ENCODE data around the gene RGS6. TPM values are rescaled to one million over a fixed set of nuclear protein-coding genes. Genes with fewer than 3 reads are reported as not detected.

The RGS6 gene
- total RNA-seq, 1 donor from 2014 or later: 5.2 TPM

DNA sequence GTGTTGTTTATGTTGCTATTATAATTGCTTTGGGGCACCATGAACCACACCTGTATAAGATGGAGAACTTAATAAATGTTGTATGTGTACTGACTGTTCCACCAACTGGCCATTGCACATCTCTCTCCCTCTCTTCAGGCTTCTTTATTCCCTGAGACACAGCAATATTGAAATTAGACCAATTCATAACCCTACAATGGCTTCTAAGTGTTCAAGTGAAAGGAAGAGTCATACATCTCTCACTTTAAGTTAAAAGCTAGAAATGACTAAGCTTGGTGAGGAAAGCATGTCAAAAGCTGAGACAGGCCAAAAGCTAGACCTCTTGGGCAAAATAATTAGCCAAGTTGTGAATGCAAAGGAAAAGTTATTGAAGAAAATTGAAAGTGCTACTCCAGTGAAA is 373.3 kb downstream of the RGS6 start:
- no peak overlapping the region for H3K4me3 ChIP-seq (ENCODE audit: low read length in 3 of 3)
- no peak overlapping the region for H3K9ac ChIP-seq (ENCODE audit: low read depth in 1 of 3, low read length in 3 of 3)
- H3K27ac ChIP-seq (ENCODE audit: low read depth, low read length): no peak overlapping the region
- H3K36me3 ChIP-seq (ENCODE audit: control insufficient read depth in 3 of 3, insufficient read depth in 3 of 3, low read length in 3 of 3): no peaks in the 10 kb centered on the region
- no peaks in the 10 kb centered on the region for H3K27me3 ChIP-seq (ENCODE audit: control insufficient read depth in 3 of 3, insufficient read depth in 3 of 3, low read length in 3 of 3)
- H3K9me3 ChIP-seq (ENCODE audit: control insufficient read depth in 3 of 3, low read length in 3 of 3): peaks cover 0 to 4% (median 0%) of the 10 kb centered on the region in 3 donors
- H3K4me1 ChIP-seq (ENCODE audit: control insufficient read depth in 3 of 3, insufficient read depth in 3 of 3, low read length in 3 of 3): no peaks in the 10 kb centered on the region

DNA sequence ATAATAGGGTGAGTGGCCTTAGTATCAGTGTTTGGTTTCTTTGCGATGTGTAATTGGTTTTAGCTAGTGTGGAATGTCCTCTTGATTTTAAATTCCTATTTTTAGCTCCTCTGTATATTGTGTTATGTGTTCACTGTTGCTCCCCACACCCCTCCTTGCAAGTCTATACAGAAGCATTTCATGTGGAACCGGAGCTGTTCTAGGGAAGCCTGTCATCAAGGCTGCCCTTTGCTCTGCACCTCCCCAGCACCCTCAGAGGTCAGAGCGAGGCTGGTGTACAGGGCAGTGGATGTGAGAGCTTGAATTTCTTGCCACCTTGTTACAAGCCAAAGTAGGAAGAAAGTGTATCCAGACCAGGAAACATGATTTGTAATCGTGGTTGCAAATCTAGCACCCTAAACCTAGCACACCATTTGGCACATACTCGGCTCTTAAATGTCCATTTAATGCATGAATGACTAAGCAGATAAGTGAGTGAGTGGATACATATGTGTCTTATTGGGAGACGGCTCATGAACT is 376.8 kb downstream of the RGS6 start:
- Histone ChIP-seq H3K4me3 (ENCODE audit: low read length in 3 of 3) (no peak overlapping the region), H3K27me3 (ENCODE audit: control insufficient read depth in 3 of 3, insufficient read depth in 3 of 3, low read length in 3 of 3) (no peaks in the 10 kb centered on the region), H3K9me3 (ENCODE audit: control insufficient read depth in 3 of 3, low read length in 3 of 3) (peaks cover 0 to 4% (median under 1%) of the 10 kb centered on the region in 3 donors), H3K4me1 (ENCODE audit: control insufficient read depth in 3 of 3, insufficient read depth in 3 of 3, low read length in 3 of 3) (no peaks in the 10 kb centered on the region), H3K9ac (ENCODE audit: low read depth in 1 of 3, low read length in 3 of 3) (no peak overlapping the region), H3K36me3 (ENCODE audit: control insufficient read depth in 3 of 3, insufficient read depth in 3 of 3, low read length in 3 of 3) (no peaks in the 10 kb centered on the region), H3K27ac (ENCODE audit: low read depth, low read length) (no peak overlapping the region)

DNA sequence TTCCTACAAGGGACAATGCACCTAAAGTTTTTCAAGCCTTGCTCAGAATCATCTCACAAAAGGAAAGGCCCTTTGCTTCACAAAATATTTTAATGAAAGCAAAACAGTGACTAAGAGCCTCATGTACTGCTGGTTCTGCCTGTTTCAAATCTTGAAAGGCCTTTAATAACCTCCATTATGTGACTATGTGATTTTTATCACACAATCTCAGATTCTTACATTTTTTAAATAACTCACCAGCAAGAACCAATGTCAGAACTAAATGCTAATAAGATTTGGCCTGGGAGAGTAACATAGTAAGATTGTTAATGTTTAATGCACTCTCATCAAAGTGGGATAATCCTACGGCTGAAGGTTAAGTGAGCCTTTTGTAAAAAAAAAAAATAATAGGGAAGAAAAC is 378.9 kb downstream of the RGS6 start:
- Histone ChIP-seq H3K9ac (ENCODE audit: low read depth in 1 of 3, low read length in 3 of 3) (no peak overlapping the region), H3K27me3 (ENCODE audit: control insufficient read depth in 3 of 3, insufficient read depth in 3 of 3, low read length in 3 of 3) (no peaks in the 10 kb centered on the region), H3K27ac (ENCODE audit: low read depth, low read length) (no peak overlapping the region), H3K9me3 (ENCODE audit: control insufficient read depth in 3 of 3, low read length in 3 of 3) (peaks cover 0 to 3% (median 2%) of the 10 kb centered on the region in 3 donors), H3K36me3 (ENCODE audit: control insufficient read depth in 3 of 3, insufficient read depth in 3 of 3, low read length in 3 of 3) (no peaks in the 10 kb centered on the region), H3K4me1 (ENCODE audit: control insufficient read depth in 3 of 3, insufficient read depth in 3 of 3, low read length in 3 of 3) (no peaks in the 10 kb centered on the region), H3K4me3 (ENCODE audit: low read length in 3 of 3) (no peak overlapping the region)

DNA sequence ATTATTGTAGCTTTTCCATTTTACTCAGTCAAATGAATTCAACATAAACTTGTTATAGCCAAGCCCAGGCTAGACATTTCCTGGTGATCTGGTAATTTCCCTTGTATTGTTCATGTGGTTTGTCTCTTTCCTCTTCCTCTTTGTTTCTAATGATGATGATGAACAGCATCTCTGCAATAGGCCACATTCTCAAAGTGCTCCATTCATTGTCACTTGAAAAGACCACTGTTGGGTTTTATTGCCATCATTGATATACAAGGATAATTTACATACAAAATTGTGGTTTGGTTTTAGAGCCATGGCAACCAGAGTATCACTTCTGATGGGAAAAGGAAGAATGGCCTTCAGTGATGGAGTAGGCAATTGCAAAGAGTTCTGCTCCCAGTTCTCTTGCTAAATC is 379.3 kb downstream of the RGS6 start:
- Histone ChIP-seq H3K9me3 (ENCODE audit: control insufficient read depth in 3 of 3, low read length in 3 of 3) (peaks cover 0 to 3% (median 0%) of the 10 kb centered on the region in 3 donors), H3K4me1 (ENCODE audit: control insufficient read depth in 3 of 3, insufficient read depth in 3 of 3, low read length in 3 of 3) (no peaks in the 10 kb centered on the region), H3K4me3 (ENCODE audit: low read length in 3 of 3) (no peak overlapping the region), H3K9ac (ENCODE audit: low read depth in 1 of 3, low read length in 3 of 3) (no peak overlapping the region), H3K27me3 (ENCODE audit: control insufficient read depth in 3 of 3, insufficient read depth in 3 of 3, low read length in 3 of 3) (no peaks in the 10 kb centered on the region), H3K27ac (ENCODE audit: low read depth, low read length) (no peak overlapping the region), H3K36me3 (ENCODE audit: control insufficient read depth in 3 of 3, insufficient read depth in 3 of 3, low read length in 3 of 3) (no peaks in the 10 kb centered on the region)

- Histone ChIP-seq H3K27ac (ENCODE audit: low read depth, low read length) (no peak overlapping the region), H3K36me3 (ENCODE audit: control insufficient read depth in 3 of 3, insufficient read depth in 3 of 3, low read length in 3 of 3) (no peaks in the 10 kb centered on the region), H3K4me3 (ENCODE audit: low read length in 3 of 3) (no peak overlapping the region), H3K9me3 (ENCODE audit: control insufficient read depth in 3 of 3, low read length in 3 of 3) (peaks cover 0 to 3% (median 0%) of the 10 kb centered on the region in 3 donors), H3K27me3 (ENCODE audit: control insufficient read depth in 3 of 3, insufficient read depth in 3 of 3, low read length in 3 of 3) (no peaks in the 10 kb centered on the region), H3K4me1 (ENCODE audit: control insufficient read depth in 3 of 3, insufficient read depth in 3 of 3, low read length in 3 of 3) (no peaks in the 10 kb centered on the region), H3K9ac (ENCODE audit: low read depth in 1 of 3, low read length in 3 of 3) (no peak overlapping the region)
These were observed 382.7 kb downstream of the RGS6 start for GRCh38 chr14:72314808-72315435.

GRCh38 chr14:72315714-72316113 is 383.5 kb downstream of the RGS6 start:
- Histone ChIP-seq H3K4me3 (ENCODE audit: low read length in 3 of 3) (no peak overlapping the region), H3K27me3 (ENCODE audit: control insufficient read depth in 3 of 3, insufficient read depth in 3 of 3, low read length in 3 of 3) (no peaks in the 10 kb centered on the region), H3K9me3 (ENCODE audit: control insufficient read depth in 3 of 3, low read length in 3 of 3) (peaks cover 0 to 3% (median 0%) of the 10 kb centered on the region in 3 donors), H3K27ac (ENCODE audit: low read depth, low read length) (no peak overlapping the region), H3K36me3 (ENCODE audit: control insufficient read depth in 3 of 3, insufficient read depth in 3 of 3, low read length in 3 of 3) (no peaks in the 10 kb centered on the region), H3K9ac (ENCODE audit: low read depth in 1 of 3, low read length in 3 of 3) (no peak overlapping the region), H3K4me1 (ENCODE audit: control insufficient read depth in 3 of 3, insufficient read depth in 3 of 3, low read length in 3 of 3) (no peaks in the 10 kb centered on the region)

DNA sequence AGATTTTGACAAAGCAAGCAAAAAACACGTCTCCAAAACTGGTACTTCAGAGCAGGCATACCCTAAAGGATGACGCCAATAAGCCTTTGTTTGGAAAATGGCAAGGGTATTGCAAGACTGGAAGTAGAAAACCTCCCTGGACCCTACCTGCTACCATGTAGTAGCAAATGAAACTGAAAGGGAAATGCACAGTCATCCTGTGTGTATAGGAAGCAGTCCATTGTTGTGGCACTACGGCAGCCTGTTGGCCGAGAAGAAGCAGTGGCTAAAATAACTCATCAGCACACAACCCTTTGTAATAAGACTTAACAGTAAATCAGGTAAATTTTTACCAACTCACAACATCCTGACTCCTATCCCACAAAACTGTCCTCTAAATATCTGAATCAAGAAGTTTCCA is 386.4 kb downstream of the RGS6 start:
- H3K9ac ChIP-seq (ENCODE audit: low read depth in 1 of 3, low read length in 3 of 3): no peak overlapping the region
- H3K36me3 ChIP-seq (ENCODE audit: control insufficient read depth in 3 of 3, insufficient read depth in 3 of 3, low read length in 3 of 3): no peaks in the 10 kb centered on the region
- no peak overlapping the region for H3K27ac ChIP-seq (ENCODE audit: low read depth, low read length)
- H3K27me3 ChIP-seq (ENCODE audit: control insufficient read depth in 3 of 3, insufficient read depth in 3 of 3, low read length in 3 of 3): no peaks in the 10 kb centered on the region
- H3K4me3 ChIP-seq (ENCODE audit: low read length in 3 of 3): peak overlapping the region in 1 of 3 donors; percentile 49
- H3K9me3 ChIP-seq (ENCODE audit: control insufficient read depth in 3 of 3, low read length in 3 of 3): peaks cover 0 to 3% (median 0%) of the 10 kb centered on the region in 3 donors
- H3K4me1 ChIP-seq (ENCODE audit: control insufficient read depth in 3 of 3, insufficient read depth in 3 of 3, low read length in 3 of 3): no peaks in the 10 kb centered on the region

DNA sequence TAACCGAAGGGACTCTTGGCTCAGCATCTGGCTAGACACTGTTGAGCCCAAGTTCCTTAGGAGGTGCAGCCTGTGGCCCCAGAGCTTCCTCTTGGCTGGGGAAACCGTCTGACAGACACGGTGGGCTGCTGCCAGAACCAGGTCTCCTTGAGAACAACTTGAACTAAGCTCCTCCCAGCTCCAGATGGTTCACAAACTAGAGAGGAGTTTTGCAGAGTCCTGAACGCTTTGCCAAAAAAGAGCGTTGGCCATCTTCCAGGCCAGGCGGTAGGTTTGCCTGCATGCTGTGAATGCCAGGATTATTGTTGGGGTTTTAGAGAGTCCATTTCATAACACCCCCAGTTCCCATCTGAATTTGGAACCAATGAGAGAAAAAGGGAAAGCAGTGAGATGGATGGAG is 399.8 kb downstream of the RGS6 start:
- peaks cover 0 to 2% (median 0%) of the 10 kb centered on the region in 3 donors for H3K4me1 ChIP-seq (ENCODE audit: control insufficient read depth in 3 of 3, insufficient read depth in 3 of 3, low read length in 3 of 3)
- H3K27me3 ChIP-seq (ENCODE audit: control insufficient read depth in 3 of 3, insufficient read depth in 3 of 3, low read length in 3 of 3): peaks cover 0 to 7% (median 2%) of the 10 kb centered on the region in 3 donors
- H3K9ac ChIP-seq (ENCODE audit: low read depth in 1 of 3, low read length in 3 of 3): no peak overlapping the region
- no peak overlapping the region for H3K4me3 ChIP-seq (ENCODE audit: low read length in 3 of 3)
- H3K27ac ChIP-seq (ENCODE audit: low read depth, low read length): no peak overlapping the region
- no peaks in the 10 kb centered on the region for H3K36me3 ChIP-seq (ENCODE audit: control insufficient read depth in 3 of 3, insufficient read depth in 3 of 3, low read length in 3 of 3)
- peaks cover 0 to 2% (median 0%) of the 10 kb centered on the region in 3 donors for H3K9me3 ChIP-seq (ENCODE audit: control insufficient read depth in 3 of 3, low read length in 3 of 3)

DNA sequence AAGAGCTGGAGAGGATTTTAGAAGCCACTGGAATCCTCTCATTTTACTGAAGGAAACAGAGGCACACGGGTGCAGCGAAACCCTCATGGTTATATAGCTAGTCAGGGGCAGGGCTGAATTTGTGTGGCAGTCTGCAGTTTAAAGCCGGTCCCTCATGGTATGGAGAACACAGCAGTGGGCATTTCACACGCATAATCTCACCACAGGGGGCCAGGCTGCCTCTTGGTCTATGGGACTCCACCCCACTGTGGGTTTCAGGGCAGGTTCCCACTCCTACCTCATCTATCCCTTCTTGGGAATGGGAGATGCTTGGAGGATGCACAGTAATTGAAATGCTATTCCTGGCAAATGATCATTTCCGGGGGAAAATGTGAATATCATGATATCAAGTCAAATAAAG is 400.6 kb downstream of the RGS6 start:
- no peak overlapping the region for H3K4me3 ChIP-seq (ENCODE audit: low read length in 3 of 3)

GRCh38 chr14:72333357-72333756 is 401.1 kb downstream of the RGS6 start:
- no peak overlapping the region for H3K9ac ChIP-seq (ENCODE audit: low read depth in 1 of 3, low read length in 3 of 3)
- no peaks in the 10 kb centered on the region for H3K36me3 ChIP-seq (ENCODE audit: control insufficient read depth in 3 of 3, insufficient read depth in 3 of 3, low read length in 3 of 3)
- H3K4me3 ChIP-seq (ENCODE audit: low read length in 3 of 3): no peak overlapping the region
- peaks cover 0 to 7% (median 2%) of the 10 kb centered on the region in 3 donors for H3K27me3 ChIP-seq (ENCODE audit: control insufficient read depth in 3 of 3, insufficient read depth in 3 of 3, low read length in 3 of 3)
- no peak overlapping the region for H3K27ac ChIP-seq (ENCODE audit: low read depth, low read length)
- peaks cover 0 to 2% (median 0%) of the 10 kb centered on the region in 3 donors for H3K4me1 ChIP-seq (ENCODE audit: control insufficient read depth in 3 of 3, insufficient read depth in 3 of 3, low read length in 3 of 3)
- peaks cover 0 to 1% (median 0%) of the 10 kb centered on the region in 3 donors for H3K9me3 ChIP-seq (ENCODE audit: control insufficient read depth in 3 of 3, low read length in 3 of 3)

More for the DNA sequence above, 400.6 kb downstream of the RGS6 start:
- Histone ChIP-seq H3K9ac (ENCODE audit: low read depth in 1 of 3, low read length in 3 of 3) (no peak overlapping the region), H3K9me3 (ENCODE audit: control insufficient read depth in 3 of 3, low read length in 3 of 3) (peaks cover 0 to 2% (median 0%) of the 10 kb centered on the region in 3 donors), H3K27me3 (ENCODE audit: control insufficient read depth in 3 of 3, insufficient read depth in 3 of 3, low read length in 3 of 3) (peaks cover 0 to 7% (median 2%) of the 10 kb centered on the region in 3 donors), H3K36me3 (ENCODE audit: control insufficient read depth in 3 of 3, insufficient read depth in 3 of 3, low read length in 3 of 3) (no peaks in the 10 kb centered on the region), H3K4me1 (ENCODE audit: control insufficient read depth in 3 of 3, insufficient read depth in 3 of 3, low read length in 3 of 3) (peaks cover 0 to 2% (median 0%) of the 10 kb centered on the region in 3 donors), H3K27ac (ENCODE audit: low read depth, low read length) (no peak overlapping the region)

Measured in skeletal muscle tissue (tissue), 4 donors.